Stomach (tissue), 4 donors: ENCODE results near the gene UFSP1.

ENCODE experiments used
- CTCF ChIP-seq, 7 experiments: fragments of 450-650 bp in 4 of 7; fragments of 200-600 bp in 3 of 7; sonication (generic) in 3 of 7; IDR thresholded peaks; one replicate each; pipeline ENCODE4 v1.5.1; 2016 to 2019; ENCODE audit warnings: antibody characterized with exemption in 7 of 7, control low read depth in 2 of 7, mild to moderate bottlenecking in 1 of 7
- EP300 ChIP-seq: sonication (generic); formaldehyde crosslinking; IDR thresholded peaks from one replicate; pipeline ENCODE4 v1.6.1; 2017; ENCODE audit warnings: antibody characterized with exemption
- POLR2A ChIP-seq, 4 donors: fragments of 450-650 bp; IDR thresholded peaks; one replicate each; pipeline ENCODE4 v1.6.1; 2016; ENCODE audit warnings: antibody characterized with exemption in 4 of 4, control low read depth in 2 of 4, mild to moderate bottlenecking in 1 of 4, moderate library complexity in 1 of 4

- TF ChIP-seq CTCF (IDR thresholded peaks at IDR 0.05) (no peak), EP300 (no peak), POLR2A (IDR thresholded peaks at IDR 0.05) (no peak)
Measured at GRCh38 chr7:100895701-100895955, 6.1 kb upstream of the UFSP1 start, which contains the start of gene ACHE.
